22Rv1 (cell line): Measurements from ENCODE around the gene PIK3C3.

Experiments
- CTCF ChIP-seq: fragments of 450-650 bp; IDR thresholded peaks from 2 replicates; pipeline ENCODE4 v1.5.1; 2017; ENCODE audit warnings: mild to moderate bottlenecking
- ZFX ChIP-seq: fragments of 450-650 bp; IDR thresholded peaks from 2 replicates; pipeline ENCODE4 v1.6.1; 2017; ENCODE audit warnings: antibody characterized with exemption, borderline replicate concordance

GRCh38 chr18:42025491-42025890 is 70.5 kb downstream of the PIK3C3 start:
- TF ChIP-seq CTCF (no peak), ZFX (no peak)
